Fibroblast of skin of right quadriceps (primary cell): ENCODE results near the gene TNS1.
"Not testable (repeated sequence)": the region's sequence is repeated elsewhere in the genome, so short reads cannot be mapped to it uniquely, and the experiment has no call there.

Source experiments
- DNase-seq: peaks from one replicate; pipeline ENCODE4 v3.0.0-alpha.2; 2013

Gene TNS1

DNA sequence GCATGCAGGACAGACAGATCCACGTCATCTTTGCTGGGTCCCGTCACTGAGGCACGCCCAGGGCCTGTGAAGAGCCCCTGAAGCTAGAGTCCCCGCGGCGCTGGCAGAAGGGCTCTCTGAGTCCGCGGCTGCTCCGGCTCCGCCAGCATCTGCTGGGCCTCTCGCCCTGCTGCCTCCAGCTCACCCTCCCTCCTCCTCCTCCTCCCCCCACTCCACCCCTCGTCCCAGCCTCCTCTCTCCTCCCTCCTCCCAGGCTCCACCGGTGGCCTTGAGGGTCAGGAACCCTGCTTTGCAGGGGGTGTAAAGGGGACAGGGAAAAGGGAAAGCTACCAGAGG, at the start of gene TNS1:
TSS of gene TNS1 (minus strand) at position 151 of the 336 bp plus-strand sequence. CDS start at position 28, 123 bp downstream.
- peak; percentile 73 for DNase-seq

DNA sequence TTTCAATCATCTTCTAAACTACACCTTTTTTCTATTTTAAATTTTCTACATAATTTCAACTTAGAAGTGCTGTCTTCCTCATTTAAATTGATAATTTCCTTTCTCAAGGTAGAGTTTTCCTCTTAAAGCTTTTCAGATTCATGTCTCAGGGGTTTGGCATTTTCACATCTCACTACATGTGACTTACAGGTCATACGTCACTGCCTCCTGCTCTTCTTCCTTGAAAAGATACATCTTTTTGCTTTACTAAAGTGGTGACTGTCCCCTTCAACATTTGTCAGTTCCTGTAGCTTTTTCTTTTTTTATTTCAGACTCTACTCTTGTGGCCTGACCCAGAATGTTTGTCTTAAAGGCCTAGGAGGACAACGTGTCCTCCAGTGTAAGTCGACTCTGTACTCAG, 49.1 kb upstream of the TNS1 start:
- DNase-seq: no peak

DNA sequence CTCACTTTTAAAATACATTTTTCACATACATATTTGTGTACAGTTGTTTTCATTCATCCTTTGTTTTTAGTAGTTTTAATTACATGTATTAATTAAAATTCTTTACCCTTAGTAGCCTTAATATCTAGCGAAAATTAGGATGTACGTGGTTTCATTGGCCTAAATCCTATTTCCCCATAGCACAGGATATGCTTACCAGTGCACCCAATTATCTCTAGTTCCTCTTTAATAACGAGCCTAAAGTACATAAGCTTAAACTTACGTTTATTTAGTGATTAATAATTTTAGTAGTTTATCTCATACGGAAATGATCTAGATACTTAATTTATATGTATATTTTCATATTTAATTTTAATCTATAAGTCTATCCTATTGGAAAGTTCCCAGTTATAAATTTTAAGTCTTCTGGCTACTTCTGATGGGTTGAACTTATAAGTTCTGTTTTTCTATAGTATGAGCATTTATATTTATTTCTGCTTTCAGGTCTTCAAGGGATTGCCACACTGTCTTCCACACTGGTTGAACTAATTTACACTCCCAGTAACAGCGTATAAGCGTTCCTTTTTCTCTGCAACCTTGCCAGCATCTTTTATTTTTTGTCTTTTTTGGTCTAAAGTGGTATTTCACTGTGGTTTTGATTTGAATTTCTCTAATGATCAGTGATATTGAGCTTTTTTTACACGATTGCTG, 44.9 kb upstream of the TNS1 start:
- no peak for DNase-seq

DNA sequence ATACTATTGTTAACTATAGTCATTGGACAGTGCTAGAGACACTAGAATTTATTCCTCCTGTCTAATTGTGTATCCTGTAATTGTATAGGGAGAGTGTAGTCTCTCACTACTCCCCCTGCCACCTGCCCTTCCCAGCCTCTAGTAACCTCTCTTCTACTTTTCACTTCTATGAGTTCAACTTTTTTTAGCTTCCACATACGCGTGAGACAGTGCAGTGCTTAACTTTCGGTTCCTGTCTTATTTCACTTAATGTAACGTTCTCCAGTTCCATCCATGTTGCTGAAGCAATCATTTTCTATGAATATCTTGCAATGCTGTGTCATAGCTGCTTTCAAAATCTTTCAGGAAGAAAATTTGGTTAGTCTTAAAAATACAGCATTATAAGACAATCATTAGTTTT, 43.4 kb upstream of the TNS1 start:
- no peak for DNase-seq

DNA sequence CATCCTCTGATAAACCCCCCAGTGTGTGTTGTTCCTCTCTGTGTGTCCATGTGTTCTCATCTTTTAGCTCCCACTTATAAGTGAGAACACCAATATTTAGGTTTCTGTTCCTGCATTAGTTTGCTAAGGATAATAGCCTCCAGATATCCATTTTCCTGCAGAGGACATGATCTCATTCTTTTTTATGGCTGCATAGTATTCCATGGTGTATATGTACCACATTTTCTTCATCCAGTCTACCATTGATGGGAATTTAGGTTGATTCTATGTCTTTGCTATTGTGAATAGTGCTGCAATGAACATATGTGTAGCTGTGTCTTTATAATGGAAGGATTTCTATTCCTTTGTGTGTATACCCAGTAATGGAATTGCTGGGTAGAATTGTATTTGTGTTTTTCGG, 41.8 kb upstream of the TNS1 start:
- not testable (repeated sequence) for DNase-seq

DNA sequence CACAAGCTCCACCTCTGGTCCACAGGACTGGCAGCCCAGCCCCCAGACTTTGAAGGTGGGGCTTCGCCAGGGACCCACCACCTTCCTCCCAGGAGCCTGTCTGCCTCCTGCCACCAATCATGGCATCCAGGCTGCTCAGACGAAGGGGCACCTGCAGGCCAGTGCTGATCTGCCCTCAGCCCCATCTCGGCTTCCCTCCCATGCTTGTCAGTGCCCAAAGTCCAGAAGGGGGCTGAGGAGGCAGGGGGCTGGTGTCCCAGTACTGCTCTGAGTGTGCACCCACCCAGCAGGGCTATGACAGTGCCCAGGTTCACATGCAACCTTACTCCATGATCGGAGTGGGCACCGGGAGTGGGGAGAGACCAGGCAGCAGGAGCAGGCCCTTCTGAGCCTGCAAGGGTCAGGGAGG, 40.9 kb upstream of the TNS1 start:
- DNase-seq: no peak

DNA sequence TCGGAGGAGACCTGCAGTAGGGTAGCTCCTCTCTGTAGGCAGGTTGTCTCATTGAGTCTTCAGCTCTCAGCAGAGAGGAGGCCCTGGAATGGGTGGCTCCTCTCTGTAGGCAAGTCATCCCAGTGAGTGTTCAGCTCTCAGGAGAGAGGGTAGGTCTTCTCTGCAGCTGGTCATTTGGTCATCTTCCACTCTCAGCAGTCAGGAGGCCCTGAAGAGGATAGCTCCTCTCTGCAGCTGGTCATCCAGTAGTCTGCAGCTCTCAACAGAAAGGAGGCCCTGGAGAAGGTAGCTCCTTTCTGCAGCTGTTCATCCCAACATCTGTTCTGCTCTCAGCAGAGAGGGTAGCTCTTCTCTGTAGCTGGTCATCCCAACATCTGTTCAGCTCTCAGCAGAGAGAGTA, 40.3 kb upstream of the TNS1 start:
- DNase-seq: no peak

DNA sequence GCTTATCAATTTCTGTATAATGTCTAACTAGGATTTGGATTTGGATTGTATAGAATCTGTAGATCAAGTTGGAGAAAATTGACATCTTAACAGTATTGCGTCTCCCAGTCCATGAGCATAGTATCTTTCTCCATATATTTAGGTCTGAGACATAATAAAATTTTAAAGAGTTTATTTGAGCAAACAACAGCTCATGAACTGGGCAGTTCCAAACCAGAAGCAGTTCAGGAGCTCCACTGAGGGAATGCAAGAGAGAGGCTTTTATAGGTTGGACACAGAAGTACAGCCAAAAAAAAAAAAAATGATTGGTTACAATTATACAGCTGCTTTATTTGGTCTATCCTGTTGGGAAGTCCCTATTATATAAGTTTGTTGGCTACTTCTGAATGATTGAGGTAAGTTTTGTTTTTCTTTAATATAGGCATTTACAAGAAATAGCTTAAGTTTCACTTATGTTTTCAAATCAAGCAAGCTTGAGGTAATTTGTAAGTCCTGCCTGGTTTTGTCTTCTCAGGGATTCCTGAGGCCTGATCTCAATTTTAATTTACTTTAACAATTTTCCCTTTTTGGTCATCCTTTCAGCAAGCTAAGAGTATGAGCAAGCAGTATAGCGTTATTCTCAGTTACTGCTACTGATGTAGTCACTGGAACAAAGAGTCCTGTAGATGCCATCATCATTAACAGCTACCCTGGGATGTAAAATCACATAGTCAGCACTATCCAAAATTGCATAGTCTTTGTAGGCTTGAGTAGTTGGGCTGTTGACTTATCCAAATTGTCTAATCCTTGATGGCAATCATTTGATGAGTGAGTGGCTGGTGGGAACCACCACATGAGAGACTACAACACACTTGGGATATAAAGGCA, 38.7 kb upstream of the TNS1 start:
- DNase-seq: no peak

DNA sequence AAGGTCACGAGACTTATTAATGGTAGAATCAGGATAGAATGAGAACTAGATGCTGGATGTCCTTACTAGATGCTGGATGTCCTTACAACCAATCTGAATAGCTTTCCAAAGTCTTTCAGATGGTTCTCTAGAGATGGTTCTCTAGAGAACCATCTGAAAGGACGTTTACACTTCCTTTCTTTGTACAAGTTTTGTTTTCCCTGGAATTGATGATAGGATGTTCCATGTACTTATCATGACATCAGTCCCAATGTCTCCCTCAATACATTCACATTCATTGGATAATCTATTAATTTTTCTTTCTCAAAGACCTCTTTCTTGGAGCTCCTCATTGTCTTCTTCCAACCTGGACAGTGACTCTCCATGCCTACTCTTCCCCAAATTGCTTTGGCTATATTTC, 38.1 kb upstream of the TNS1 start:
- DNase-seq: no peak

DNA sequence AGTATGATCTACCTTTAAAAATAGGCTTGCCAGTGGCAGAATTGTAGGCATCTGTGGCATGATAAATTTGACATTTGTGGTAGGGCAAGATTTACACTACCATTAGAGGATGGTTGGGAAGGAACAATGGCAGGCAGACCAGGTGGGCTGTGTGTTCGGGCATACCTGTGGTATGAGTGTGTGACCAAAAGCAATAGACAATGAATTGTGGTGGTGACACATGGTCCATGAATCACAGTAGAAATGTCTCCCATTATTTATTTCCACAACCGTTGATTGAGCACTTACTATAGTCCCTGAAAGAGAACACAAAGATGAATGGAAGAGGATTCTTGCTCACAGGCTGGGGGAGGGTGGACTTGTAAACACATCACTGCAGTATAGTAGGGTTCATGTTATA, 36.4 kb upstream of the TNS1 start:
- DNase-seq: peak; percentile 34

DNA sequence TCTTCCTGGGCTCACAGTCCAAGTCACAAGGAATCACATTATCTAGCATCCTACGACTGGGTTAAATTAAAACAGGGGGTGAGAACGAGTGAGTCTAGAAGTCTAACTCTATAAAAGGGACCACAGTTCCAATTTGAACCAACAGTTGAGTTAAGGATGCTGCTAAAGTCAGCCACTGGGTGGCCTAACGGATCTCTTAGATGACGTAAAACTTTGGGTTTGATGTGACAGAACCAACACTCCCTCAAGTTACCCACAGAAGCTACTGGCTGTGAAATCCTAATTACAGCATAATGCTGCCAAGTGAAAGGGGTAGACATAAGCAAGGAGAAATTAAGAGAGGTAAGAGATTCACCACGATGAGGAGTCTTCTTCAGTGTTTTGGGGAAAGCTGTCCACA, 33.6 kb upstream of the TNS1 start:
- no peak for DNase-seq

DNA sequence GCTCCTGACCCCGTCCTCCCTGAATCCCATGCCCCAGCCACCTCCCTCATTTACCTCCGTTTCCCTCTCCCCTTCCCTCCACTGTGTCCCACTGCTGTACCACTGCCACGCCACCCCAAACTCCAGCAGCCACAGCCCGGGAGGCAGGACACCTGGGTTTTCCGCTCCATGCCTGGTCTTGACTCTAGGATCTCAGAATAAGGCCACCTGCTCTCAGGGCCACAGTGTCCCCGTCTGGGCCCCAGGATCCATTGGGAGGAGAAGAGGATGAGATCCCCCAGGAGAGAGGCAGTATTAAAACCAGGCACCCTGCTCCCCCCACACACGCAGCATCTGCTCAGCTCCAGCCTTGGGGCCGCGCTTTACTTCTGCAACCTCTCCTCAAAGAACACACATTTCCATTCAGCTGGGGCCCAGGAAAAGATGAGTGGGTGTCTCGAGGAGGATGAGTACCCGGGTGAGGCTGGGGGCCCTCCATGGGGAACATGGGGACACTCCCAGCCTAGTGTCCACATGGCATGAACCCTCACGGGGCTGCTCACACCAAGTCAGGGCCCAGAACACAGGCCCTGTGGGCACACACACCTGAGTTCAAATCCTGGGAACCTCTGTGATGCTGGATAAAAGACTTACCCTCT, 32.8 kb upstream of the TNS1 start:
- DNase-seq: no peak

DNA sequence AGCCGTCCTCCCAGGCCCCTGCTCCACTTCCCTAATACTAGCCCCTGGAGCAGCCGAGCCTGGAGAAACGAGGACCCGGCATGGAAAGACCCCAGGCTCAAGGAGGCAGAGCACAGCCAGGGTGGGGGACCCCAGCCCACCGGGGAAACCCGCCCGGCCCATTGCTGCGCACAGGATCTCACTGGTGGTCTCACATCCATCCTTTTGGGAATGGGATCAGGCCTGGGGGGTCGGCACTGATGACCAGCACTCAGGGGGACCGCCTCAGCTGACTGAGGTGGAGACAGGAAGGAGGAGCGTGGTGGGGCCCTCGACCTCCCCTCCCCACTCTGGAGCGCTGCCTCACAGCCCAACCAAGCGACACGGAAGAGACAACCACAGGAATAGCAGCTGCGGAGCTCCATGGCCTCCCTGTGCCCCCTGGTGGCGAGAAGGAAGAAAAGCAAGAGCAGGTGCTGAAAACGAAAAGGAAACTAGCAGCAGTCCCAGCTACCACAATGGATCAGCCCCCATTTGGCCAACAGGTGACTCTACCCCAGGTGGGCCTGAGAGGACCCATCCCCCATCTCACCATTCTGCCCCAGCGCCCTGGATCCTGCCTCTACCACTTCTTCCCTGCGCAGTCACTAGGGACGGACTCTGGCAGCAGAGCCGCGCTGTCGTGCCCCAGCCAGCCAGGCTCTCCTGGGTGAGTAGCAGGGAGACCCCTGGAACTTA, 31.9 kb upstream of the TNS1 start:
- peak; percentile 76 for DNase-seq

DNA sequence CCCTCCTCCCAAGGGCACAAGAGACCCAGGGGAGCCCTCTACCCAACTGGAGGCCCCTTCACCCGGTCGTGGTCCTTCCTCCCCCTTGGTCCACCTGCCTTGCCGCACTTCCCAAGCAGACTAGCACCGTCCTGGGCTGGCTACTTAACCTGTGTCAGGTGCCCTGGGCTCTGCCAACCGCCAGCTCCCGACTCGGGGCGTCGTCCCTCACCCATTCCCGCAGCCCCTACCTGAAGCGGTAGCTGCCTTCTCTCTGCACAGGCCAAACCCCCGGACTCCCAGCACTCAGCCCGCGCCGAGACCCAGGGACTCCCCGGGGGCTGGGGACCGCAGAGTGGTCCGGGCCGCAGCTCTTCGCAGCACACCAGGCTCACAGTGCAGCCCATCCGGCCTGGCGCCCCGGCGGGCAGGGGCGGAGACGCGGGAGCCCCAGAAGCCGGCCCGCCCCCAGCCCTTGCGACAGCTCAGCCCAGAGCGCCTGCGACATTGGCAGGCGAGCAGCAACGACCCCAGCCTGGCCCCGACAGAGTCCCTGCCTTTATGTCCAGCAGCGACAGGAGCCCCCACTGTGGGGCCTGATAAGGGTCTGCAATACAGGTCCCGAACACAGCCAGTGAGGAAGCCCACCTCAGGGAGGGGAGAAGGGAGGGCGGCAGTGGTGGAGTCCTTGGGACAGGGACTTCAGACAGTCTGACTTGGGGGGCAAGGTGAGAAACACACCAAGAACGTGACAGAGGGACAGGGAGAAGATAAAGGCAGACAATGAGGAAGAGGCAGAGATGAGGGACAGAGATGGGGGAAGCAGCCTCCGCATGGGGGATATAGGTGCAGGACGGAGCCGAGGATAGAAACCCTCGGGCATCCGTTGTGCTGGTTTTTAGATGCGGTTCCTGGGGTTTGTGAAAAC, 31.0 kb upstream of the TNS1 start:
- no peak for DNase-seq

DNA sequence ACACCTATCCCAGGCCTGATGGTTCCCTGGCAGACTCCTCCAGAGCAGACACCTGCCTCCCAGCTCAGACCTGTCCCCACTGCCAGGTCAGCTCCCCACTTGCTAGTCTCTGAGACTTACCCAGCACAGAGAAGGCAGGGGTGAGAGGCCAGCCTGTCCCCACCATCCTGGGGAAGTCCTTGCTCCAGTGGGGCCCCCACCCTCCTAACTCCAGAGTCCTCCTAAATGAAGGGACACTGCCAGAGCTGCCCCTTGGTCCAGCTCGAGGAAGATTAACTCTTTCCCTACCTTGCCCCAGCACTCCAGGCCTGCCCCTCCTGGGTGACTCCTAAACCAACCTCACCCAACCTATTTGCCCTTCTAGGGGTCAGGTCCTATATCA, 30.4 kb upstream of the TNS1 start:
- DNase-seq: no peak

DNA sequence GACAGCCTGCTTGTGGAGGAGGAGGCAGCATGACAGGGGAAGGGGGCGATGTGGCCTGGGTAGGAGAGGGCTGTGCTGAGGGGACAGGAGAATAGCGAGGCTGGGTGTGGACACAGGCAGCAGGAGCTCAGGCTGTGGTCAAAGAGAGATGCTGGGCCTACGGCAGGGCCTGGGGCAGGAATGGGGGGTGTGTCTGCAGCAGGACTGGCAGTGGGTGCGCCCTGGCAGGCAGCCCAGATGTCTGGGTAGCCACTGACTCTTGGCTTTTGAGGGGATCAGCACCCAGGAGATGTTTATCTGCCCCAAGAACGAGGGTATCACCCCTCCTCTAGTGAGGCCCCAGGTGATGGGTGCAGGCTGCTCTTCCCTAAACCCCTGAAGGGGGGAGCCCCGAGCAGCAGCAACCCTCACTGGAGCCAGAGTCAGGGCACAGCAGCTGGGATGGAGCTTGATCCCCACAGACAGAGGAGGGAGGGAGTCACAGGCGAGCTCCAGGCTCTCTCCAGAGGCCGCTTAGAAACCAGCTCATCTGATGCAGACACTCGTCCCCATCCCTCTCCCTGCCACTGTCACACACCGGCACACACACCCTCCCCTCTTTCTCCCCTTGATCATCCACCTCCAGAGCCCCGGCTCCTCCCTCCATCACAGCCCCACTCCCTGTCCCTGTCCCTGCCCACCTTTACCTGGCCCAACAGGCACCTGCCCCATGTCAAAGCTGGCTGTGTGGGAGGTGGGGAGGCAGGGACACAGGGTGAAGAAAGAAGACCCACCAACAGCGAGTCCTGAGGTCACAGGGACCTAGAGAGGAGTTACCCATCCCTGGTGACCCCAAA, 29.8 kb upstream of the TNS1 start:
- no peak for DNase-seq

DNA sequence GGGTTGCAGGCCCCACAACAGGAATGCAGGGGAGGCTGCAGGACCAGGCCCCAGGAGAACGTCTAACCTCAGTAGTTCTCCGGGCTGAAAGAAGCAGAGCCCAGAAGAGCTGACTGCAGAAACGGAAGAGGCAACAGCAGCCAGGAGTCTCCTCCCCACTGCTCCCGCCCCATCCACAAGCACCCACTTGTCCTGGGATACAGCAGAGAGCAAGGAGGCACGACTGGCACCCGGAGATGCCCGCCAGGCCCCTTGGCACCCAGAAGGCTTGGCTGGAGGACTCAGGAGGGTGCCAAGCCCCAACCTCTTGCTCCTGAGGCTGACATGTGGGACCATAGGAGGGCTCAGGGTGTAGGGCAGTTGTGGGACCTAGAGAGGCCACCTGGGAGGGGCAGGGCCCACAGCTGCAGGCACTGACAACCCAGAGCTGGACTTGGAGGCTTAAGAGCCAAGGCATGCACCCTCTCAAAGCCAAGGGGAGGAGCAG, 29.0 kb upstream of the TNS1 start:
- DNase-seq: no peak

DNA sequence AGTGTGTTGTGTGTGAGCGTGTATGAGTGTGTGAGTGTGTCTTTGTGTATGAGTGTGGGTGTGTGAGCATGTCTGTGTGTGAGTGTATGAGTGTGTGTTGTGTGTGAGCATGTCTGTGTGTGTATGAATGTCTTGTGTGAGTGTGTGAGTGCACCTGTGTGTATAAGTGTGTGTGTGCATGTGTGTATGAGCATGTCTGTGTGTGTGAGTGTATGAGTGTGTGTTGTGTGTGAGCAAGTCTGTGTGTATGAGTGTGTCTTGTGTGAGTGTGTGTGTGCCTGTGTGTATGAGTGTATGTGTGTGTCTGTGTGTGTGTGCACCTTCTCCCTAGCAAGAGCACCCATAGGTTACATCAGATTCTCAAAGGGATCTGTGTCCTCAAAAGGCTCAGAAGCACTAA, 28.5 kb upstream of the TNS1 start:
- no peak for DNase-seq

DNA sequence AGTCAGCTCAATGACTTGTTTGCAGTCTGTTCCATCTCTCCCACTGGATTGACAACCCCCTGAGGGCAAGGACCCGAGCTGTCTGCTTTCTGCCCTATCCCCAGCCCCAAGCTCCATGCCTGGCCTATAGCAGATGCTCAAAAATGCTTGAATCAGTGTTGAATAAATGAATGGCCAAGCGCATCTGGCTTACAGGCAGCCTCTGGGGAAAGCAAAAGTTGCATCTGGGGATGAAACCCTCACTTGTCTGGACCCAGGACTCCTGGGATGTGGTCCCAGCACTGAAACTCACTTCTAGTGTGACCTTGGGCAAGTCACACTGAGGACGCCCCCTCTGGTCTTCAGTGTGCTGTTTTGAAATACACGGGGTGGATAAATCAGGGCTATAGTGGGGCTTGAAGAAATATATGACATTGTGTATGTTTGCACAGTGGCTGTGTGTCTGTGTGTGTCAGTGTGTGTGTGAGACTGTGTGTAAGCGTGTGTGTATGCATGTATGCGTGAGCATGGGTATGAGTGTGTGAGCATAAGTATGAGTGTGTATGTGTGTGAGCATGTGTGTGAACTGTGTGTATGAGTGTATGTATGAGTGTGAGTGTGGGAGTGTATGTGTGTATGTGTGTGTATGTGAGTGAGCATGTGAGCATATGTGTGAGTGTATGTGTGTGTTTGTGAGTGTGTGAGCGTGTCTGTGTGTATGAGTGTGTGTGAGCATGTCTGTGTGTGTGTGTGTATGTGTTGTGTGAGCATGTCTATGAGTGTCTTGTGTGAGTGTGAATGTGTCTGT, 27.8 kb upstream of the TNS1 start:
- no peak for DNase-seq
